ENCODE measurements around the gene ENPP1. TPM values are rescaled to one million over a fixed set of nuclear protein-coding genes. Genes with fewer than 3 reads are reported as not detected.

Gene ENPP1
- polyA plus RNA-seq, 3 donors: not detected

DNA sequence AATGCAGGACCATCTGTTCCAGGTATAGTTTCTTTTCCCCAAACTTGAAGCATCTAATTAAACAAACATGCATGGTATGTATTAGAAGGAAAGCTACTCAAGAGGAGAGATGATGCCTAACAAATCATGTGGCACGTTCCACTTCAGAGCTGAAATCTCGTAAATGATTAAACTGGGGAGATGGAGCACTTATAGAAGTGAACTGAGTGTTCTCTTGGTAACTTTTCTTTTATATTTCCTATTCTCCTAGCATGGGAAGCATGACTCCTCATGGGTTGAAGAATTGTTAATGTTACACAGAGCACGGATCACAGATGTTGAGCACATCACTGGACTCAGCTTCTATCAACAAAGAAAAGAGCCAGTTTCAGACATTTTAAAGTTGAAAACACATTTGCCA, 82.3 kb downstream of the ENPP1 start:
- H3K9me3 Mint-ChIP-seq: peaks cover 0 to 6% (median 2%) of the 10 kb centered on the region in 7 donors
- no peak overlapping the region for H3K4me2 ChIP-seq (replicated peaks; ENCODE audit: extremely low read depth, low read length, poor library complexity, severe bottlenecking)
- no CpG with 5 or more reads among the region's 3 CpGs for WGBS (ENCODE audit: insufficient coverage)

DNA sequence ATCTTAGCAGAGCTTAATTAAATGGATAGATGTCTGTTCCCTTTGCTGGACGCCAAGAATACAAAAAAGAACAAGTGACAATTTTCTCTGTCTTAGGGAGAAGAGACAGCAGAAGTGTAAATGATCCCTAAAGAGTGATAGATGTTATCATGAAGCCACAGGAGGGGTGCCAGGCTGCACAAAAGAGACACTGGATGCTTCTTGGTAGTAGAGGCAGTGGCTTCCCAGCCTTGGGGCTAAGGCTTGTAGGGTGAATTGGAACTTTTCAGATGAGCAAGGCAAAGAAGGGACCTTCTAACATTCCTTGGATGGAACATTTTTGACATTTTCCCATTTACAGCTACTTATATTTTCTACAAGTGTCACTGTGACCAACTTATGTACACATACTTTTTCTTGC, 85.4 kb downstream of the ENPP1 start:
- H3K9me3 ChIP-seq (replicated peaks in 1 of 2; ENCODE audit: control insufficient read depth in 1 of 2, insufficient read depth in 1 of 2, low read length in 2 of 2): no peaks in the 10 kb centered on the region
- Mint-ChIP-seq H3K27me3 (ENCODE audit: low read depth in 3 of 3) (peaks cover 4 to 7% (median 7%) of the 10 kb centered on the region in 3 donors), H3K27ac (no peak overlapping the region), H3K4me1 (no peaks in the 10 kb centered on the region), H3K4me3 (no peak overlapping the region), H3K9me3 (peaks cover 0 to 10% (median 8%) of the 10 kb centered on the region in 7 donors), H3K36me3 (no peaks in the 10 kb centered on the region)
- intact Hi-C loops (cut with micrococcal nuclease): no loop called here
- no peak overlapping the region for H2AFZ ChIP-seq (ENCODE audit: insufficient read depth, low read depth, low read length, poor library complexity, severe bottlenecking)
- no peaks in the 10 kb centered on the region for H3K36me3 ChIP-seq (replicated peaks in 1 of 2; ENCODE audit: control insufficient read depth in 1 of 2, insufficient read depth in 2 of 2, low read length in 2 of 2)
- TF ChIP-seq, protein P1, sequence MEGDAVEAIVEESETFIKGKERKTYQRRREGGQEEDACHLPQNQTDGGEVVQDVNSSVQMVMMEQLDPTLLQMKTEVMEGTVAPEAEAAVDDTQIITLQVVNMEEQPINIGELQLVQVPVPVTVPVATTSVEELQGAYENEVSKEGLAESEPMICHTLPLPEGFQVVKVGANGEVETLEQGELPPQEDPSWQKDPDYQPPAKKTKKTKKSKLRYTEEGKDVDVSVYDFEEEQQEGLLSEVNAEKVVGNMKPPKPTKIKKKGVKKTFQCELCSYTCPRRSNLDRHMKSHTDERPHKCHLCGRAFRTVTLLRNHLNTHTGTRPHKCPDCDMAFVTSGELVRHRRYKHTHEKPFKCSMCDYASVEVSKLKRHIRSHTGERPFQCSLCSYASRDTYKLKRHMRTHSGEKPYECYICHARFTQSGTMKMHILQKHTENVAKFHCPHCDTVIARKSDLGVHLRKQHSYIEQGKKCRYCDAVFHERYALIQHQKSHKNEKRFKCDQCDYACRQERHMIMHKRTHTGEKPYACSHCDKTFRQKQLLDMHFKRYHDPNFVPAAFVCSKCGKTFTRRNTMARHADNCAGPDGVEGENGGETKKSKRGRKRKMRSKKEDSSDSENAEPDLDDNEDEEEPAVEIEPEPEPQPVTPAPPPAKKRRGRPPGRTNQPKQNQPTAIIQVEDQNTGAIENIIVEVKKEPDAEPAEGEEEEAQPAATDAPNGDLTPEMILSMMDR (IDR thresholded peaks at IDR 0.05): no peak
- DNase-seq: no peak
- no peak overlapping the region for H3K4me2 ChIP-seq (replicated peaks; ENCODE audit: extremely low read depth, low read length, poor library complexity, severe bottlenecking)
- H3K4me3 ChIP-seq (replicated peaks in 1 of 3; ENCODE audit: low read depth in 2 of 3, low read length in 3 of 3): no peak overlapping the region
- H3K27ac ChIP-seq (ENCODE audit: low read depth in 1 of 2, low read length in 2 of 2): no peak overlapping the region
- H3K9ac ChIP-seq (ENCODE audit: insufficient read depth, low read length, poor library complexity, severe bottlenecking): no peak overlapping the region
- no peaks in the 10 kb centered on the region for H3K4me1 ChIP-seq (ENCODE audit: control insufficient read depth in 1 of 2, insufficient read depth in 2 of 2, low read length in 2 of 2)
- WGBS (ENCODE audit: insufficient coverage): 60% methylated on average over 1 of the region's 1 CpG
- H4K20me1 ChIP-seq (ENCODE audit: insufficient read depth, low read length): no peaks in the 10 kb centered on the region
- H3K79me2 ChIP-seq (ENCODE audit: insufficient read depth, low read length): no peaks in the 10 kb centered on the region
- H3K27me3 ChIP-seq (ENCODE audit: control insufficient read depth in 2 of 2, insufficient read depth in 2 of 2, low read length in 2 of 2): no peaks in the 10 kb centered on the region

More for the DNA sequence above, 82.3 kb downstream of the ENPP1 start:
- Mint-ChIP-seq H3K27me3 (ENCODE audit: low read depth in 3 of 3) (peaks cover 6 to 7% (median 6%) of the 10 kb centered on the region in 3 donors), H3K36me3 (no peaks in the 10 kb centered on the region), H3K4me3 (no peak overlapping the region), H3K27ac (no peak overlapping the region), H3K4me1 (no peaks in the 10 kb centered on the region)
- Histone ChIP-seq H2AFZ (ENCODE audit: insufficient read depth, low read depth, low read length, poor library complexity, severe bottlenecking) (no peak overlapping the region), H4K20me1 (ENCODE audit: insufficient read depth, low read length) (no peaks in the 10 kb centered on the region), H3K4me3 (replicated peaks in 1 of 3; ENCODE audit: low read depth in 2 of 3, low read length in 3 of 3) (no peak overlapping the region), H3K36me3 (replicated peaks in 1 of 2; ENCODE audit: control insufficient read depth in 1 of 2, insufficient read depth in 2 of 2, low read length in 2 of 2) (no peaks in the 10 kb centered on the region), H3K9me3 (replicated peaks in 1 of 2; ENCODE audit: control insufficient read depth in 1 of 2, insufficient read depth in 1 of 2, low read length in 2 of 2) (no peaks in the 10 kb centered on the region), H3K27me3 (ENCODE audit: control insufficient read depth in 2 of 2, insufficient read depth in 2 of 2, low read length in 2 of 2) (no peaks in the 10 kb centered on the region), H3K9ac (ENCODE audit: insufficient read depth, low read length, poor library complexity, severe bottlenecking) (no peak overlapping the region), H3K79me2 (ENCODE audit: insufficient read depth, low read length) (no peaks in the 10 kb centered on the region), H3K27ac (ENCODE audit: low read depth in 1 of 2, low read length in 2 of 2) (no peak overlapping the region), H3K4me1 (ENCODE audit: control insufficient read depth in 1 of 2, insufficient read depth in 2 of 2, low read length in 2 of 2) (no peaks in the 10 kb centered on the region)
- intact Hi-C loops (cut with micrococcal nuclease): no loop called here
- TF ChIP-seq, protein P1 (IDR thresholded peaks at IDR 0.05): no peak
- no peak for DNase-seq
